AG04450 (cell line): ENCODE results near the gene RSAD1. TPM values are rescaled to one million over a fixed set of nuclear protein-coding genes. Genes with fewer than 3 reads are reported as not detected.

Source experiments
- CTCF ChIA-PET: fragments of 300-600, 350-600 bp; formaldehyde crosslinking; extraction: SDS; loops from one replicate; lab custom pipeline; 2022; ENCODE audit warnings: antibody characterized with exemption, inconsistent platforms; lab: Charles Lee
- POLR2A ChIA-PET: fragments of 350-600 bp; formaldehyde crosslinking; extraction: SDS; loops from one replicate; lab custom pipeline; 2021; ENCODE audit warnings: antibody characterized with exemption, inconsistent platforms; lab: Yijun Ruan, JAX
- DNase-seq: peaks from one replicate; pipeline ENCODE4 v3.0.0-alpha.2; 2011; ENCODE audit warnings: low read depth, low spot score
- H3K27ac ChIP-seq: one replicate; pipeline ENCODE4 v1.5.1; 2012; ENCODE audit warnings: low read depth, low read length, control low read depth
- H3K27me3 ChIP-seq: one replicate; pipeline ENCODE4 v1.6.0; 2012; ENCODE audit warnings: low read length; ENCODE audit not compliant: control insufficient read depth, insufficient read depth
- H3K4me3 ChIP-seq: 2 replicates; pipeline ENCODE4 v1.5.1; 2011; ENCODE audit warnings: mild to moderate bottlenecking, low read depth, low read length, control low read depth
- H3K9me3 ChIP-seq: 2 replicates; pipeline ENCODE4 v1.5.1; 2012; ENCODE audit warnings: low read length; ENCODE audit not compliant: control insufficient read depth, insufficient read depth
- CTCF ChIP-seq: IDR thresholded peaks from 2 replicates; pipeline ENCODE4 v1.5.1; 2011; ENCODE audit warnings: low read depth, low read length, control low read depth, inconsistent platforms
- polyA plus RNA-seq: library from polyadenylated mRNA; depleted of rRNA; stranded (reverse); fragments of >200 nt; gene quantifications from 2 replicates; pipeline ENCODE4 v1.2.3, GENCODE V29; 2011

RSAD1 gene
- polyA plus RNA-seq, 1 experiment = 15.5 TPM

- Histone ChIP-seq H3K9me3 (no peaks in the 10 kb centered on the region), H3K27ac (no peak overlapping the region), H3K27me3 (peaks cover 11% of the 10 kb centered on the region), H3K4me3 (no peak overlapping the region)
- ChIA-PET POLR2A (interaction anchor here (0.7 kb wide), 1 partner anchor 107 kb away, joined by 3 read pairs; no protein-coding TSS in a partner anchor), CTCF (interaction anchor here (0.6 to 1.0 kb wide), 2 partner anchors 14 to 36 kb away, joined by 3 to 10 read pairs; partner anchors contain the start of gene RSAD1)
- no peak for TF ChIP-seq CTCF
- DNase-seq = no peak
Observed at GRCh38 chr17:50514388-50514787, 35.7 kb downstream of the RSAD1 start.

GRCh38 chr17:50514936-50515702, 36.5 kb downstream of the RSAD1 start:
- no peak for TF ChIP-seq CTCF
- Histone ChIP-seq H3K9me3 (no peaks in the 10 kb centered on the region), H3K27me3 (peaks cover 11% of the 10 kb centered on the region), H3K27ac (no peak overlapping the region), H3K4me3 (no peak overlapping the region)
- POLR2A ChIA-PET = interaction anchor here (0.7 to 1.0 kb wide), 2 partner anchors 108 to 351 kb away, joined by 3 read pairs; partner anchors contain the start of gene TOB1
- no peak for DNase-seq
- CTCF ChIA-PET = interaction anchor here (0.6 to 1.0 kb wide), 3 partner anchors 14 to 365 kb away, joined by 3 to 10 read pairs (median 5); partner anchors contain the start of genes PPP1R9B and RSAD1

- no peak for TF ChIP-seq CTCF
- Histone ChIP-seq H3K4me3 (no peak overlapping the region), H3K27me3 (peaks cover 14% of the 10 kb centered on the region), H3K9me3 (no peaks in the 10 kb centered on the region), H3K27ac (no peak overlapping the region)
- no peak for DNase-seq
- CTCF ChIA-PET = no interaction called here
- POLR2A ChIA-PET = no interaction called here
Observed at GRCh38 chr17:50517011-50517410, 38.4 kb downstream of the RSAD1 start.

GRCh38 chr17:50517504-50518383, 39.1 kb downstream of the RSAD1 start:
- Histone ChIP-seq H3K27me3 (peaks cover 16% of the 10 kb centered on the region), H3K27ac (no peak overlapping the region), H3K9me3 (no peaks in the 10 kb centered on the region), H3K4me3 (no peak overlapping the region)
- ChIA-PET CTCF (no interaction called here), POLR2A (no interaction called here)
- DNase-seq = no peak
- TF ChIP-seq CTCF = no peak
